ENCODE measurements around the gene CCDC187.
"Not testable (repeated sequence)": the region's sequence is repeated elsewhere in the genome, so short reads cannot be mapped to it uniquely, and the experiment has no call there.

CCDC187 gene

GRCh38 chr9:136267261-136268111, 36.4 kb downstream of the CCDC187 start:
- peak; percentile 72 to 73 for DNase-seq (ENCODE audit: low read depth in 2 of 2)

- DNase-seq (ENCODE audit: low read depth in 2 of 2), result not testable (repeated sequence)
Measured at GRCh38 chr9:136266641-136267040, 37.3 kb downstream of the CCDC187 start.

- DNase-seq (ENCODE audit: low read depth in 2 of 2), result no peak
Measured at GRCh38 chr9:136265561-136266355, 38.1 kb downstream of the CCDC187 start.

GRCh38 chr9:136264441-136265405, 39.2 kb downstream of the CCDC187 start:
- DNase-seq (ENCODE audit: low read depth in 2 of 2), result no peak

GRCh38 chr9:136264031-136264430, 39.9 kb downstream of the CCDC187 start:
- DNase-seq (ENCODE audit: low read depth in 2 of 2), result no peak

GRCh38 chr9:136262671-136263178, 41.2 kb downstream of the CCDC187 start:
- no peak for DNase-seq (ENCODE audit: low read depth in 2 of 2)

GRCh38 chr9:136261686-136262430, 42.0 kb downstream of the CCDC187 start:
- no peak for DNase-seq (ENCODE audit: low read depth in 2 of 2)

GRCh38 chr9:136260936-136261472, 42.9 kb downstream of the CCDC187 start:
- DNase-seq (ENCODE audit: low read depth in 2 of 2), result no peak

- no peak for DNase-seq (ENCODE audit: low read depth in 2 of 2)
Measured at GRCh38 chr9:136260521-136260920, 43.4 kb downstream of the CCDC187 start.

- DNase-seq (ENCODE audit: low read depth in 2 of 2), result no peak
Measured at GRCh38 chr9:136259836-136260235, 44.1 kb downstream of the CCDC187 start.

GRCh38 chr9:136259517-136259813, 44.4 kb downstream of the CCDC187 start:
- no peak for DNase-seq (ENCODE audit: low read depth in 2 of 2)

- no peak for DNase-seq (ENCODE audit: low read depth in 2 of 2)
Measured at GRCh38 chr9:136258786-136259516, 44.9 kb downstream of the CCDC187 start.

GRCh38 chr9:136258299-136258625, 45.6 kb downstream of the CCDC187 start:
- DNase-seq (ENCODE audit: low read depth in 2 of 2), result no peak

GRCh38 chr9:136257381-136258298, 46.3 kb downstream of the CCDC187 start:
- DNase-seq (ENCODE audit: low read depth in 2 of 2), result no peak

GRCh38 chr9:136255896-136256890, 47.7 kb downstream of the CCDC187 start:
- DNase-seq (ENCODE audit: low read depth in 2 of 2), result no peak

GRCh38 chr9:136255166-136255538, 48.7 kb downstream of the CCDC187 start:
- peak; percentile 20 to 26 for DNase-seq (ENCODE audit: low read depth in 2 of 2)

- DNase-seq (ENCODE audit: low read depth in 2 of 2), result no peak
Measured at GRCh38 chr9:136254381-136255165, 49.3 kb downstream of the CCDC187 start.
